CD4-positive, alpha-beta memory T cell (primary cell): ENCODE results near the gene GALNT15. TPM values are rescaled to one million over a fixed set of nuclear protein-coding genes. Genes with fewer than 3 reads are reported as not detected.

ENCODE experiments used
- CTCF ChIA-PET: fragments of 350-600 bp; sonication (Branson Sonifier 250); formaldehyde crosslinking; loops from one replicate; lab custom pipeline; 2021; ENCODE audit warnings: inconsistent platforms; ENCODE audit not compliant: partially characterized antibody; lab: Charles Lee
- POLR2A ChIA-PET: fragments of 350-600 bp; sonication (Branson Sonifier 250); formaldehyde crosslinking; loops from one replicate; lab custom pipeline; 2021; ENCODE audit not compliant: partially characterized antibody; lab: Charles Lee
- DNase-seq, 5 donors: peaks; one replicate each; pipeline versions ENCODE4 v3.0.0 to v3.0.0-alpha.2; 2020 to 2022; ENCODE audit warnings: mixed read lengths in 1 of 5
- H3K27ac ChIP-seq: one replicate; pipeline ENCODE4 v1.7.0; 2013; ENCODE audit warnings: low read depth, low read length
- H3K27me3 ChIP-seq: 2 replicates; pipeline ENCODE4 v1.7.0; 2013; ENCODE audit warnings: mild to moderate bottlenecking, low read length, moderate library complexity; ENCODE audit not compliant: insufficient read depth
- H3K36me3 ChIP-seq: 2 replicates; pipeline ENCODE4 v1.7.0; 2013; ENCODE audit warnings: mild to moderate bottlenecking, low read length, moderate library complexity; ENCODE audit not compliant: insufficient read depth
- H3K4me1 ChIP-seq: 2 replicates; pipeline ENCODE4 v1.7.0; 2013; ENCODE audit warnings: mild to moderate bottlenecking, low read length, moderate library complexity; ENCODE audit not compliant: insufficient read depth
- H3K4me3 ChIP-seq, 2 donors: one replicate each; pipeline ENCODE4 v1.7.0; 2013; ENCODE audit warnings: low read length in 2 of 2, mild to moderate bottlenecking in 1 of 2
- H3K9me3 ChIP-seq, 2 donors: one replicate each; pipeline ENCODE4 v1.7.0; 2013; ENCODE audit warnings: low read length in 2 of 2, control low read depth in 1 of 2; ENCODE audit not compliant: control insufficient read depth in 1 of 2
- H3K27ac Mint-ChIP-seq, 7 donors: one replicate each; pipeline ENCODE4 v1.8.0; 2020 to 2021; ENCODE audit warnings: mixed read lengths in 7 of 7, mild to moderate bottlenecking in 6 of 7, inconsistent platforms in 3 of 7, moderate library complexity in 3 of 7
- H3K27me3 Mint-ChIP-seq, 2 donors: one replicate each; pipeline ENCODE4 v1.8.0; 2020 to 2021; ENCODE audit warnings: mixed read lengths in 2 of 2
- H3K36me3 Mint-ChIP-seq, 2 donors: one replicate each; pipeline ENCODE4 v1.8.0; 2020 to 2021; ENCODE audit warnings: mixed read lengths in 2 of 2, inconsistent platforms in 1 of 2, mild to moderate bottlenecking in 1 of 2
- H3K4me1 Mint-ChIP-seq, 4 donors: one replicate each; pipeline ENCODE4 v1.8.0; 2020 to 2021; ENCODE audit warnings: mixed read lengths in 4 of 4, mild to moderate bottlenecking in 1 of 4
- H3K4me3 Mint-ChIP-seq, 8 donors: one replicate each; pipeline ENCODE4 v1.8.0; 2020 to 2021; ENCODE audit warnings: mixed read lengths in 8 of 8, mild to moderate bottlenecking in 7 of 8, moderate library complexity in 6 of 8, inconsistent platforms in 3 of 8
- H3K9me3 Mint-ChIP-seq, 8 donors: one replicate each; pipeline ENCODE4 v1.8.0; 2020 to 2021; ENCODE audit warnings: mixed read lengths in 8 of 8, mild to moderate bottlenecking in 5 of 8, inconsistent platforms in 3 of 8, moderate library complexity in 1 of 8
- intact Hi-C: fragments of 100-400 bp; cut with micrococcal nuclease; formaldehyde crosslinking; loops from one replicate; pipeline ENCODE4 v1.15.1; 2023
- polyA plus RNA-seq, 2 donors: library from polyadenylated mRNA; unstranded; fragments of 300-500 nt; fragmentation: Illumina TruSeq; gene quantifications; one replicate each; pipeline ENCODE4 v1.2.3, GENCODE V29; 2021
- total RNA-seq, 2 experiments: library from RNA; stranded (reverse); gene quantifications; one replicate each; pipeline ENCODE4 v1.2.3, GENCODE V29; 2021

Gene GALNT15, protein sequence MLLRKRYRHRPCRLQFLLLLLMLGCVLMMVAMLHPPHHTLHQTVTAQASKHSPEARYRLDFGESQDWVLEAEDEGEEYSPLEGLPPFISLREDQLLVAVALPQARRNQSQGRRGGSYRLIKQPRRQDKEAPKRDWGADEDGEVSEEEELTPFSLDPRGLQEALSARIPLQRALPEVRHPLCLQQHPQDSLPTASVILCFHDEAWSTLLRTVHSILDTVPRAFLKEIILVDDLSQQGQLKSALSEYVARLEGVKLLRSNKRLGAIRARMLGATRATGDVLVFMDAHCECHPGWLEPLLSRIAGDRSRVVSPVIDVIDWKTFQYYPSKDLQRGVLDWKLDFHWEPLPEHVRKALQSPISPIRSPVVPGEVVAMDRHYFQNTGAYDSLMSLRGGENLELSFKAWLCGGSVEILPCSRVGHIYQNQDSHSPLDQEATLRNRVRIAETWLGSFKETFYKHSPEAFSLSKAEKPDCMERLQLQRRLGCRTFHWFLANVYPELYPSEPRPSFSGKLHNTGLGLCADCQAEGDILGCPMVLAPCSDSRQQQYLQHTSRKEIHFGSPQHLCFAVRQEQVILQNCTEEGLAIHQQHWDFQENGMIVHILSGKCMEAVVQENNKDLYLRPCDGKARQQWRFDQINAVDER
- total RNA-seq (not detected), polyA plus RNA-seq (not detected)

DNA sequence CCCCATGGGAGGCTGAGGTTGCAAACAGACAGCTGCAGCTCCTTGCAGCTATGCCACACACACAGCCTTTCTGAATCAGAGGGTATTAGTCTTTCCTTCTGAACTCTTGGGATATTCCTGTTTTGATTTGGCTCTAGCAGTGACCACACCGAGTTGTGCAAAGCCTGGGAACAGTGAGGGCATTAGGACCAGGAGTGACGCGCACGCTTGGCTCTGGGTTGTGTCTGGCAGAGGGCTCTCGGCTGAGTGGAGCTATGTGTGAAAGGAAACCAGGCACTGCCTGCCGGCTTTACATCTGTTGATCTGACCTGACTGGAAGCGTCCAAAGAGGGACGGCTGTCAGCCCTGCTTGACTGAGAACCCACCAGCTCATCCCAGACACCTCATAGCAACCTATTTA lies at the start of gene GALNT15:
GALNT15 (plus strand) TSS at position 292 of the 400 bp plus-strand sequence. CDS start 472 bp downstream, outside the sequence.
- no peaks in the 10 kb centered on the region for H3K4me1 ChIP-seq
- H3K27me3 Mint-ChIP-seq, result peaks cover 12 to 21% of the 10 kb centered on the region in 2 donors
- H3K27me3 ChIP-seq, result no peaks in the 10 kb centered on the region
- no peak within 1 kb of the TSS for H3K27ac ChIP-seq
- DNase-seq, result no peak
- H3K36me3 ChIP-seq, result no peaks in the 10 kb centered on the region
- H3K36me3 Mint-ChIP-seq, result no peaks in the 10 kb centered on the region
- H3K4me3 ChIP-seq, result no peak within 1 kb of the TSS
- intact Hi-C loops, result no loop called here
- no peak within 1 kb of the TSS for H3K4me3 Mint-ChIP-seq
- peaks cover 4 to 8% (median 6%) of the 10 kb centered on the region in 4 donors for H3K4me1 Mint-ChIP-seq
- POLR2A ChIA-PET, result no interaction called here
- no peaks in the 10 kb centered on the region for H3K9me3 ChIP-seq
- peak within 1 kb of the TSS in 1 of 7 donors; percentile 14 for H3K27ac Mint-ChIP-seq
- CTCF ChIA-PET, result interaction anchor here (0.9 kb wide), 1 partner anchor 124 kb away, joined by 6 read pairs; no protein-coding TSS in a partner anchor
- H3K9me3 Mint-ChIP-seq, result peaks cover 0 to 4% (median under 1%) of the 10 kb centered on the region in 8 donors

DNA sequence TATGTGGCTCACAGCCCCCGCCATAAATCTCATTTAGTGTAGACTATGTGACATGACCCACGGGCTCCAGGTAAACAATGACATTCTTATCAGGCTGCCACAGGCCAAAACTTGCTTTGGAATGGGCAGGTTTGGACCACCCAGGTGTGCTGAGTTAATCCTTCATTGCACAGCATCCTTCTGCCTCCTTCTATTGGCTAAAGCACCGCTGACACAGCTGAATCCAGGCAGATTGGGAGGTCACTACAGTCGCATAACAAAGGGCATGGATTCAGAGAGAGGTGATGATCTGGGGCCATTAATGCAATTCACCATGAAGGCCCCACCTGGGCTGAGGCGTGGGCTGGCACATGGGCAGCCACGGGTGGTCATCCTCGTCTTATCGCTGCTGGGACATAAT lies 47.8 kb upstream of the GALNT15 start:
- intact Hi-C loops, result no loop called here
- H3K27me3 Mint-ChIP-seq, result peaks cover under 1 to 5% of the 10 kb centered on the region in 2 donors
- POLR2A ChIA-PET, result no interaction called here
- no peak overlapping the region for H3K27ac ChIP-seq
- no peaks in the 10 kb centered on the region for H3K36me3 Mint-ChIP-seq
- no peaks in the 10 kb centered on the region for H3K4me1 ChIP-seq
- H3K27me3 ChIP-seq, result no peaks in the 10 kb centered on the region
- no peaks in the 10 kb centered on the region for H3K9me3 Mint-ChIP-seq
- no peak for DNase-seq
- H3K4me1 Mint-ChIP-seq, result peaks cover 0 to 2% (median 0%) of the 10 kb centered on the region in 4 donors
- H3K4me3 Mint-ChIP-seq, result no peak overlapping the region
- H3K27ac Mint-ChIP-seq, result no peak overlapping the region
- no peaks in the 10 kb centered on the region for H3K36me3 ChIP-seq
- H3K9me3 ChIP-seq, result no peaks in the 10 kb centered on the region
- CTCF ChIA-PET, result no interaction called here
- H3K4me3 ChIP-seq, result no peak overlapping the region

GRCh38 chr3:16127249-16127648 lies 47.2 kb upstream of the GALNT15 start:
- Mint-ChIP-seq H3K4me3 (no peak overlapping the region), H3K27ac (no peak overlapping the region), H3K9me3 (no peaks in the 10 kb centered on the region), H3K27me3 (peaks cover 2 to 6% of the 10 kb centered on the region in 2 donors), H3K36me3 (no peaks in the 10 kb centered on the region), H3K4me1 (peaks cover 0 to 2% (median 0%) of the 10 kb centered on the region in 4 donors)
- no peaks in the 10 kb centered on the region for H3K27me3 ChIP-seq
- no peaks in the 10 kb centered on the region for H3K4me1 ChIP-seq
- no peaks in the 10 kb centered on the region for H3K9me3 ChIP-seq
- POLR2A ChIA-PET, result no interaction called here
- no peak overlapping the region for H3K4me3 ChIP-seq
- no peak overlapping the region for H3K27ac ChIP-seq
- H3K36me3 ChIP-seq, result no peaks in the 10 kb centered on the region
- CTCF ChIA-PET, result no interaction called here
- no peak for DNase-seq
- intact Hi-C loops, result no loop called here

- Mint-ChIP-seq H3K4me1 (peaks cover 0 to 2% (median 0%) of the 10 kb centered on the region in 4 donors), H3K27ac (no peak overlapping the region), H3K4me3 (no peak overlapping the region), H3K27me3 (peaks cover 2 to 6% of the 10 kb centered on the region in 2 donors), H3K9me3 (no peaks in the 10 kb centered on the region), H3K36me3 (no peaks in the 10 kb centered on the region)
- no peak overlapping the region for H3K27ac ChIP-seq
- H3K4me3 ChIP-seq, result no peak overlapping the region
- intact Hi-C loops, result no loop called here
- no peaks in the 10 kb centered on the region for H3K9me3 ChIP-seq
- no peaks in the 10 kb centered on the region for H3K36me3 ChIP-seq
- no peak for DNase-seq
- ChIA-PET CTCF (interaction anchor here (1.0 kb wide), 1 partner anchor 10 kb away, joined by 3 read pairs; no protein-coding TSS in a partner anchor), POLR2A (no interaction called here)
- no peaks in the 10 kb centered on the region for H3K4me1 ChIP-seq
- no peaks in the 10 kb centered on the region for H3K27me3 ChIP-seq
Measured at GRCh38 chr3:16130066-16130465, 44.4 kb upstream of the GALNT15 start.

DNA sequence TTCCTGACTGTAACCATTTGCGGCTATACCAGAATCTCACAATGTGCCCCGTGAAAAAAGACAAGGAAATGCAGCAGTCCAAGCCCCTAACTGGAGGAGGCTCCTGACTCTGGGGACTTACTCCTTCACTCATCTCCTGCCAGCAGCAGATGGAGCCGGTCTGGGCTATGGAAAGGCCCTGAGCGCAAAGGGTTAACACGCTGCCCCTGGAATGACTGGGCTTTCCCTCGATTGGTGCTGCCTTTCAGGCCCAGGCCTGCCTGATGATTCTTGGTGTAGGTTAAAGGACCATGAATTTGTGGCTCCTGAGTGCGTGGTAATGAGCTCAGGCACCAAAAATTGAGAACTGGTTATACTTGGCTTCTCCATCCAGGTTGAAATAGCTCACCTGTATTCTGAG lies 42.3 kb upstream of the GALNT15 start:
- H3K27me3 ChIP-seq, result no peaks in the 10 kb centered on the region
- no peak overlapping the region for H3K4me3 ChIP-seq
- H3K36me3 ChIP-seq, result no peaks in the 10 kb centered on the region
- ChIA-PET POLR2A (no interaction called here), CTCF (no interaction called here)
- Mint-ChIP-seq H3K4me1 (peaks cover 0 to 2% (median 0%) of the 10 kb centered on the region in 4 donors), H3K27me3 (peaks cover 2 to 9% of the 10 kb centered on the region in 2 donors), H3K4me3 (no peak overlapping the region), H3K27ac (no peak overlapping the region), H3K9me3 (peaks cover 1 to 8% (median 4%) of the 10 kb centered on the region in 8 donors), H3K36me3 (peaks cover 0 to 6% of the 10 kb centered on the region in 2 donors)
- DNase-seq, result no peak
- no peaks in the 10 kb centered on the region for H3K4me1 ChIP-seq
- no peaks in the 10 kb centered on the region for H3K9me3 ChIP-seq
- H3K27ac ChIP-seq, result no peak overlapping the region
- intact Hi-C loops, result no loop called here

GRCh38 chr3:16132928-16133327 lies 41.6 kb upstream of the GALNT15 start:
- Mint-ChIP-seq H3K4me3 (no peak overlapping the region), H3K4me1 (peaks cover 0 to 2% (median 0%) of the 10 kb centered on the region in 4 donors), H3K27me3 (peaks cover 2 to 9% of the 10 kb centered on the region in 2 donors), H3K36me3 (peaks cover 0 to 7% of the 10 kb centered on the region in 2 donors), H3K9me3 (peaks cover 3 to 13% (median 6%) of the 10 kb centered on the region in 8 donors), H3K27ac (no peak overlapping the region)
- no peaks in the 10 kb centered on the region for H3K27me3 ChIP-seq
- intact Hi-C loops, result no loop called here
- CTCF ChIA-PET, result no interaction called here
- H3K4me1 ChIP-seq, result no peaks in the 10 kb centered on the region
- no peak overlapping the region for H3K4me3 ChIP-seq
- no peak overlapping the region for H3K27ac ChIP-seq
- DNase-seq, result no peak
- no peaks in the 10 kb centered on the region for H3K36me3 ChIP-seq
- POLR2A ChIA-PET, result no interaction called here
- H3K9me3 ChIP-seq, result no peaks in the 10 kb centered on the region
